GM23338 (cell line): ENCODE results near the gene ERICH3. TPM values are rescaled to one million over a fixed set of nuclear protein-coding genes. Genes with fewer than 3 reads are reported as not detected.

Source experiments
- ATAC-seq: fragments of 200-7000 bp; cut with Tn5 transposase; 3 replicates; pipeline ENCODE4 v1.9.1; 2020
- DNase-seq: peaks from one replicate; pipeline ENCODE4 v3.0.0-alpha.2; 2015; ENCODE audit warnings: low spot score
- H2AFZ ChIP-seq: fragments of 200-600 bp; sonication (generic); 2 replicates; pipeline ENCODE4 v1.8.0; 2016; ENCODE audit warnings: antibody characterized with exemption, mild to moderate bottlenecking, moderate library complexity
- H3F3A ChIP-seq: fragments of 200-600 bp; sonication (generic); replicated peaks from 2 replicates; pipeline ENCODE4 v1.8.0; 2017; ENCODE audit warnings: antibody characterized with exemption, mixed run types, low read depth
- H3K27ac ChIP-seq: fragments of 200-600 bp; sonication (generic); 2 replicates; pipeline ENCODE4 v1.6.1; 2016; ENCODE audit warnings: low read depth
- H3K27me3 ChIP-seq: fragments of 200-600 bp; sonication (generic); 2 replicates; pipeline ENCODE4 v1.8.0; 2016; ENCODE audit warnings: mild to moderate bottlenecking, mixed run types, moderate library complexity; ENCODE audit not compliant: insufficient read depth
- H3K36me3 ChIP-seq: fragments of 200-600 bp; sonication (generic); 2 replicates; pipeline ENCODE4 v1.8.0; 2016; ENCODE audit warnings: mild to moderate bottlenecking; ENCODE audit not compliant: insufficient read depth
- H3K4me1 ChIP-seq: fragments of 200-600 bp; sonication (generic); 2 replicates; pipeline ENCODE4 v1.8.0; 2016; ENCODE audit warnings: mild to moderate bottlenecking, moderate library complexity; ENCODE audit not compliant: insufficient read depth
- H3K4me2 ChIP-seq: fragments of 200-600 bp; sonication (generic); 2 replicates; pipeline ENCODE4 v1.7.1; 2017; ENCODE audit warnings: mixed run types
- H3K4me3 ChIP-seq: fragments of 200-600 bp; sonication (generic); 2 replicates; pipeline ENCODE4 v1.6.1; 2016; ENCODE audit warnings: mixed run types
- H3K79me2 ChIP-seq: fragments of 200-600 bp; sonication (generic); replicated peaks from 2 replicates; pipeline ENCODE4 v1.8.0; 2017; ENCODE audit warnings: mild to moderate bottlenecking; ENCODE audit not compliant: insufficient read depth
- H3K9me2 ChIP-seq: fragments of 200-600 bp; sonication (generic); 2 replicates; pipeline ENCODE4 v1.8.0; 2017; ENCODE audit not compliant: insufficient read depth
- H4K20me1 ChIP-seq: fragments of 200-600 bp; sonication (generic); replicated peaks from 2 replicates; pipeline ENCODE4 v1.8.0; 2017; ENCODE audit warnings: mild to moderate bottlenecking; ENCODE audit not compliant: insufficient read depth
- H3K27ac Mint-ChIP-seq: 2 replicates; pipeline ENCODE4 v1.8.0; 2020; ENCODE audit warnings: inconsistent platforms, mild to moderate bottlenecking, moderate library complexity, mixed read lengths
- H3K27me3 Mint-ChIP-seq: 3 replicates; pipeline ENCODE4 v1.8.0; 2022; ENCODE audit warnings: low read depth, mild to moderate bottlenecking, moderate library complexity, mixed read lengths, inconsistent platforms; ENCODE audit not compliant: insufficient read depth, poor library complexity
- H3K36me3 Mint-ChIP-seq: 3 replicates; pipeline ENCODE4 v1.8.0; 2021; ENCODE audit warnings: low read depth, mild to moderate bottlenecking, inconsistent platforms, moderate library complexity, mixed read lengths
- H3K4me1 Mint-ChIP-seq: 3 replicates; pipeline ENCODE4 v1.8.0; 2020; ENCODE audit warnings: mild to moderate bottlenecking, inconsistent platforms, mixed read lengths
- H3K4me3 Mint-ChIP-seq: 3 replicates; pipeline ENCODE4 v1.8.0; 2021; ENCODE audit warnings: moderate library complexity, mild to moderate bottlenecking, inconsistent platforms, mixed read lengths
- H3K9me3 Mint-ChIP-seq: 3 replicates; pipeline ENCODE4 v1.8.0; 2020; ENCODE audit warnings: moderate library complexity, mild to moderate bottlenecking, inconsistent platforms, mixed read lengths
- CREB1 ChIP-seq: fragments of 250-450 bp; sonication (Bioruptor Pico); IDR thresholded peaks from 2 replicates; pipeline ENCODE4 v1.5.0; 2020; ENCODE audit warnings: low read depth, mild to moderate bottlenecking, moderate library complexity
- CTCF ChIP-seq, 2 experiments: fragments of 200-600 bp in 1 of 2; sonication (generic) in 1 of 2; conservative IDR thresholded peaks; 2 replicates each; pipeline versions ENCODE4 v1.5.1 to v1.6.1; 2016 to 2017; ENCODE audit warnings: antibody characterized with exemption in 2 of 2, low read depth in 2 of 2, mild to moderate bottlenecking in 2 of 2, moderate library complexity in 1 of 2
- EZH2 ChIP-seq: fragments of 200-600 bp; sonication (generic); IDR thresholded peaks from one replicate; pipeline ENCODE4 v1.8.0; 2017; ENCODE audit warnings: antibody characterized with exemption, mild to moderate bottlenecking, low read depth; ENCODE audit not compliant: unreplicated experiment
- EZH2phosphoT487 ChIP-seq: fragments of 200-600 bp; sonication (generic); IDR thresholded peaks from one replicate; pipeline ENCODE4 v1.8.1; 2018; ENCODE audit warnings: antibody characterized with exemption; ENCODE audit not compliant: unreplicated experiment
- JUNB ChIP-seq: IDR thresholded peaks from one replicate; pipeline ENCODE4 v1.6.1; 2016; ENCODE audit warnings: antibody characterized with exemption; ENCODE audit not compliant: unreplicated experiment
- NANOG ChIP-seq: IDR thresholded peaks from 2 replicates; pipeline ENCODE4 v1.6.1; 2016; ENCODE audit warnings: antibody characterized with exemption, borderline replicate concordance
- POLR2AphosphoS5 ChIP-seq: IDR thresholded peaks from 2 replicates; pipeline ENCODE4 v1.6.1; 2016; ENCODE audit warnings: antibody characterized with exemption, low read depth
- REST ChIP-seq: IDR thresholded peaks from one replicate; pipeline ENCODE4 v1.6.1; 2018; ENCODE audit warnings: antibody characterized with exemption; ENCODE audit not compliant: unreplicated experiment
- STAT1 ChIP-seq: IDR thresholded peaks from one replicate; pipeline ENCODE4 v1.6.1; 2016; ENCODE audit warnings: antibody characterized with exemption; ENCODE audit not compliant: unreplicated experiment
- ZNF114 ChIP-seq: fragments of 250-450 bp; sonication (Bioruptor Pico); IDR thresholded peaks from 2 replicates; pipeline ENCODE4 v1.5.0; 2020; ENCODE audit warnings: mild to moderate bottlenecking, moderate library complexity
- ZNF331 ChIP-seq: fragments of 250-450 bp; sonication (Bioruptor Pico); IDR thresholded peaks from 2 replicates; pipeline ENCODE4 v1.5.0; 2020; ENCODE audit warnings: low read depth, mild to moderate bottlenecking, moderate library complexity
- polyA plus RNA-seq: library from polyadenylated mRNA; unstranded; fragments of >200 nt; fragmentation: Nextera tagmentation; extraction: Ambion mirVana; gene quantifications from 2 replicates; pipeline ENCODE4 v1.2.1, GENCODE V29; 2016
- total RNA-seq: library from RNA; depleted of rRNA; stranded (reverse); fragments of >200 nt; shearing (Covaris generic); gene quantifications from 2 replicates; pipeline ENCODE4 v1.2.3, GENCODE V29; 2014

ERICH3 gene
- total and polyA plus RNA-seq, 2 experiments from 2014 or later: not detected

- Histone ChIP-seq H3K4me2 (no peak overlapping the region), H3K79me2 (no peaks in the 10 kb centered on the region), H2AFZ (no peak overlapping the region), H3F3A (no peaks in the 10 kb centered on the region), H3K9me2 (no peaks in the 10 kb centered on the region), H3K4me3 (no peak overlapping the region), H3K27me3 (no peaks in the 10 kb centered on the region), H4K20me1 (0 out of 2 replicates have a peak, but pooled peaks cover 2% of the 10 kb centered on the region), H3K4me1 (no peaks in the 10 kb centered on the region), H3K36me3 (no peaks in the 10 kb centered on the region), H3K27ac (no peak overlapping the region)
- TF ChIP-seq EZH2 (no peak), CTCF (conservative IDR thresholded peaks at IDR 0.05; ENCODE audit: low read depth in 2 of 2) (no peak), NANOG (no peak), ZNF114 (CRISPR knock-in tag) (no peak), JUNB (no peak), ZNF331 (no peak), POLR2AphosphoS5 (no peak)
- Mint-ChIP-seq H3K4me1 (no peaks in the 10 kb centered on the region), H3K36me3 (no peaks in the 10 kb centered on the region), H3K27me3 (no peaks in the 10 kb centered on the region), H3K9me3 (no peaks in the 10 kb centered on the region), H3K4me3 (no peak overlapping the region), H3K27ac (no peak overlapping the region)
- no peak for ATAC-seq
- DNase-seq: no peak
Observed at GRCh38 chr1:74699331-74699730, 25.7 kb upstream of the ERICH3 start.

- Mint-ChIP-seq H3K4me3 (no peak overlapping the region), H3K9me3 (no peaks in the 10 kb centered on the region), H3K4me1 (no peaks in the 10 kb centered on the region), H3K27me3 (no peaks in the 10 kb centered on the region), H3K36me3 (no peaks in the 10 kb centered on the region), H3K27ac (no peak overlapping the region)
- no peak overlapping the region for H3K27ac ChIP-seq
- no peak overlapping the region for H2AFZ ChIP-seq
- no peak overlapping the region for H3K4me2 ChIP-seq
- no peaks in the 10 kb centered on the region for H3K79me2 ChIP-seq
- no peak for DNase-seq
- H3K9me2 ChIP-seq: no peaks in the 10 kb centered on the region
- no peaks in the 10 kb centered on the region for H3K36me3 ChIP-seq
- H3F3A ChIP-seq: no peaks in the 10 kb centered on the region
- 0 out of 2 replicates have a peak, but pooled peaks cover 2% of the 10 kb centered on the region for H4K20me1 ChIP-seq
- no peaks in the 10 kb centered on the region for H3K4me1 ChIP-seq
- H3K27me3 ChIP-seq: no peaks in the 10 kb centered on the region
- TF ChIP-seq POLR2AphosphoS5 (no peak), STAT1 (no peak), CREB1 (no peak), CTCF (conservative IDR thresholded peaks at IDR 0.05; ENCODE audit: low read depth in 2 of 2) (no peak), EZH2 (no peak), REST (no peak), EZH2phosphoT487 (no peak), ZNF114 (CRISPR knock-in tag) (no peak)
- ATAC-seq: no peak
- no peak overlapping the region for H3K4me3 ChIP-seq
Observed at GRCh38 chr1:74697832-74698231, 24.2 kb upstream of the ERICH3 start.
